ENCODE results near the gene HSFX2.
"Not testable (repeated sequence)": the region's sequence is repeated elsewhere in the genome, so short reads cannot be mapped to it uniquely, and the experiment has no call there.

HSFX2 gene

GRCh38 chrX:149595943-149596342 lies 829 bp upstream of the HSFX2 start:
- in situ Hi-C loops (cut with MboI; ENCODE audit: low sequenced_read_pairs): not testable (repeated sequence)

GRCh38 chrX:149590993-149591392 lies 4.1 kb downstream of the HSFX2 start:
- in situ Hi-C loops (cut with MboI; ENCODE audit: low sequenced_read_pairs): not testable (repeated sequence)

GRCh38 chrX:149587359-149587758 lies 7.8 kb downstream of the HSFX2 start, which contains the start of gene MAGEA9B:
Gene MAGEA9B, minus strand, starts transcription at chrX:149587459. Its CDS starts 4,280 bp downstream, at chrX:149583179.
- in situ Hi-C loops (cut with MboI; ENCODE audit: low sequenced_read_pairs): not testable (repeated sequence)

- in situ Hi-C loops (cut with MboI; ENCODE audit: low sequenced_read_pairs): not testable (repeated sequence)
Measured at GRCh38 chrX:149585631-149586030, 9.5 kb downstream of the HSFX2 start.

GRCh38 chrX:149573456-149573855 lies 21.7 kb downstream of the HSFX2 start:
- in situ Hi-C loops (cut with MboI; ENCODE audit: low sequenced_read_pairs): not testable (repeated sequence)

- in situ Hi-C loops (cut with MboI; ENCODE audit: low sequenced_read_pairs): no loop called here
Measured at GRCh38 chrX:149572743-149573142, 22.4 kb downstream of the HSFX2 start.

- in situ Hi-C loops (cut with MboI; ENCODE audit: low sequenced_read_pairs): no loop called here
Measured at GRCh38 chrX:149571770-149572169, 23.3 kb downstream of the HSFX2 start.

GRCh38 chrX:149570668-149571067 lies 24.4 kb downstream of the HSFX2 start:
- in situ Hi-C loops (cut with MboI; ENCODE audit: low sequenced_read_pairs): no loop called here

GRCh38 chrX:149569770-149570169 lies 25.3 kb downstream of the HSFX2 start:
- in situ Hi-C loops (cut with MboI; ENCODE audit: low sequenced_read_pairs): no loop called here

GRCh38 chrX:149568701-149569296 lies 26.3 kb downstream of the HSFX2 start:
- in situ Hi-C loops (cut with MboI; ENCODE audit: low sequenced_read_pairs): no loop called here

GRCh38 chrX:149567621-149568417 lies 27.3 kb downstream of the HSFX2 start:
- in situ Hi-C loops (cut with MboI; ENCODE audit: low sequenced_read_pairs): no loop called here

GRCh38 chrX:149563359-149563758 lies 31.8 kb downstream of the HSFX2 start:
- in situ Hi-C loops (cut with MboI; ENCODE audit: low sequenced_read_pairs): no loop called here

GRCh38 chrX:149555251-149555650 lies 39.9 kb downstream of the HSFX2 start:
- in situ Hi-C loops (cut with MboI; ENCODE audit: low sequenced_read_pairs): not testable (repeated sequence)

GRCh38 chrX:149551939-149552248 lies 43.2 kb downstream of the HSFX2 start:
- in situ Hi-C loops (cut with MboI; ENCODE audit: low sequenced_read_pairs): not testable (repeated sequence)

GRCh38 chrX:149551245-149551938 lies 43.7 kb downstream of the HSFX2 start:
- in situ Hi-C loops (cut with MboI; ENCODE audit: low sequenced_read_pairs): not testable (repeated sequence)

GRCh38 chrX:149550454-149550853 lies 44.7 kb downstream of the HSFX2 start:
- in situ Hi-C loops (cut with MboI; ENCODE audit: low sequenced_read_pairs): not testable (repeated sequence)

- in situ Hi-C loops (cut with MboI; ENCODE audit: low sequenced_read_pairs): not testable (repeated sequence)
Measured at GRCh38 chrX:149549701-149550100, 45.4 kb downstream of the HSFX2 start, which contains the start of gene HSFX3. Gene HSFX3, minus strand, starts transcription at chrX:149549924. Its CDS starts 72 bp downstream, at chrX:149549852.

- in situ Hi-C loops (cut with MboI; ENCODE audit: low sequenced_read_pairs): not testable (repeated sequence)
Measured at GRCh38 chrX:149547782-149548181, 47.3 kb downstream of the HSFX2 start.

GRCh38 chrX:149546962-149547361 lies 48.2 kb downstream of the HSFX2 start:
- in situ Hi-C loops (cut with MboI; ENCODE audit: low sequenced_read_pairs): not testable (repeated sequence)

GRCh38 chrX:149545545-149546543 lies 49.3 kb downstream of the HSFX2 start:
- in situ Hi-C loops (cut with MboI; ENCODE audit: low sequenced_read_pairs): not testable (repeated sequence)

Measured in HL-60/S4 (cell line).